Gastrocnemius medialis (tissue), 4 donors: ENCODE results near the gene DDX28.

Experiments used
- CTCF ChIP-seq, 5 experiments: fragments of 450-650 bp in 3 of 5; fragments of 200-600 bp in 2 of 5; sonication (generic) in 2 of 5; IDR thresholded peaks in 4 of 5; conservative IDR thresholded peaks in 1 of 5; 1 replicate in 4 of 5; 2 replicates in 1 of 5; pipeline ENCODE4 v1.5.1; 2016 to 2019; ENCODE audit warnings: antibody characterized with exemption in 5 of 5, mild to moderate bottlenecking in 3 of 5, moderate library complexity in 3 of 5
- POLR2A ChIP-seq, 2 donors: fragments of 450-650 bp; IDR thresholded peaks; one replicate each; pipeline ENCODE4 v1.6.1; 2017; ENCODE audit warnings: antibody characterized with exemption in 2 of 2, mild to moderate bottlenecking in 2 of 2, moderate library complexity in 2 of 2

GRCh38 chr16:67988675-67989074 lies 34.4 kb downstream of the DDX28 start:
- TF ChIP-seq CTCF (IDR thresholded peaks at IDR 0.05 in 4 of 5, conservative IDR thresholded peaks at IDR 0.05 in 1 of 5) = no peak
- TF ChIP-seq POLR2A (IDR thresholded peaks at IDR 0.05) = no peak
